SW 1271 (cell line): ENCODE results near the gene DRP2.
"Not testable (repeated sequence)": the region's sequence is repeated elsewhere in the genome, so short reads cannot be mapped to it uniquely, and the experiment has no call there.

ENCODE experiments used
- DNase-seq, 2 experiments: peaks; one replicate each; lab custom pipeline; 2025; lab: John Stamatoyannopoulos, UW

The DRP2 gene

GRCh38 chrX:101219116-101219863, at the start of gene DRP2:
TSS of gene DRP2 (plus strand) at chrX:101219786. CDS start at chrX:101231648, 11,862 bp downstream.
- no peak for DNase-seq

GRCh38 chrX:101171883-101172400, 47.6 kb upstream of the DRP2 start:
- DNase-seq: no peak

DNA sequence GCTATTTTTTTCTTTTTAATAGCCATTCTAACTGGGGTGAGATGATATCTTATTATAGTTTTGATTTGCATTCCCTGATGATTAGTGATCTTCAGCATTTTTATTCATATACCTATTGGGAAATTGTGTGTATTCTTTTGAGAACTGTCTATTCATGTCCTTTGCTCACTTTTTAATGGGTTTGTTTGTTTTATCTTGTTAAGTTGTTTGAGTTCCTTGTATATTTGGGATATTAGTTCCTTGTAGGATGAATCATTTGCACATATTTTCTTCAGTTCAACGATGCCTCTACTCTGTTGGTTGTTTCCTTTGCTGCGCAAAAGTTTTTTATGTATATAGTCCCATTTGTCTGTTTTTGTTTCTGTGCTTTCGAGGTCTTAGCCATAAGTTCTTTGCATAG, 43.1 kb upstream of the DRP2 start:
- no peak for DNase-seq

DNA sequence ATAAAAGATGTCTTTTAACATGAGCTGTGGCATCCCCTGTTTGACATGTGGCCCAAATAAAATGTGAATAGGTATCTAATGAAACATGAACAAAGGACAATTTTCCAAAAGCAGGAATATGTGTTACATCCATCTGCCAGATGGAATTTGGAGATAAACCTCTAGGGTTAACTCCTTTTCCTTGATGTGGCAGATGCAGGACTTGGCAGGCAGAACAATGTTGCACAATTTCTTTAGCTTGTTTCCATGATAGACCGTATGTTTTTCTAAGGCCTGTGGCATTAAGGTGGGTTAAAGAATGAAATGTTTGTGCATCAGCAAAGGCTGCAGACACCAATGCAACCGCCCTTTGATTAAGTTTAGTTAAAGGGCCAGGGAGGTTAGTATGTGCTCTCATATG, 34.7 kb upstream of the DRP2 start:
- DNase-seq: not testable (repeated sequence)

DNA sequence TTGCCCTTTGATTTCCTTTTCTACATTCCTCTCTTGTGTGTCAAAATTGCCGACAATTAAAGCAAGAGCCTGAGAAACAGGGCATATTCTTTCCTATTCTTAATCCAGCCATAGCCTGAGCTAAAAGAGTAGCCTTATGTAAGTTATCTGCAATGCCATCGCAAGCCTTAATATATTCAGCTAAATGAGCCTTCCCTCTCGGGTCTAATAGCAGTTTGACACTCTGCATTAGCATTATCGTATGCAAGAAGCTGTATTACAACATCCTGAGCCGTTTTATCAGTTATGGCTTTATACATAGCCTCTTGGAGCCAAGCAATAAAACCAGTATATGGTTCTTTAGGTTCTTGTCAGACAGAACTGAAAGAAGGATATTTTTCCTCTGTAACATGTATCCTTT, 31.6 kb upstream of the DRP2 start:
- DNase-seq: not testable (repeated sequence)

GRCh38 chrX:101190736-101191135, 28.9 kb upstream of the DRP2 start:
- no peak for DNase-seq

DNA sequence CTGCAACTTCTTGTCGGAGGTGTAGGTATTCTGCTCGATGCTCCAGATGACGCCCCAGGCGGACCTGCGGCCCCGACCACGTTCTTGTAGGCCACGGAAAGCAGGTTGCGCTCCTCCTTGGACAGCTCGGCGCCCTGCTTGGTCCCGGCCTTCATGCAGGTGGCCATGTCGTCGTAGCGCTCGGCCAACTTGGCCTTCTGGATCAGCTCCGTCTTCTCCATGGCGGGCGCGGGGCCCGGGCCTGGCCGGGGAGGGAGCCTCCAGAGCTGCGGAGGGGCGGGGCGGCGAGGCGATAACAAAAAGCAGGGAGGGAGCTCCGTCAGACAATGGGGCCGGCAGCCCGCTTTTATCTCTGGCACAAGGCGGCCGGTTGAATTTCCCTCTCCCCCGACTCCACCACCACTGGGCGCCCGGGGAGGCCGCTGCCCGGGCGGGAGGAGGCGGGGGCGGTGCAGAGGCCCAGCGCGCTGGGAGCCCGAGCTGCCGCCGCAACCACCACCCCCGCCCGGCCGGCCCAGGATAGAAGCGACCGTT, 28.3 kb upstream of the DRP2 start:
- DNase-seq: no peak

DNA sequence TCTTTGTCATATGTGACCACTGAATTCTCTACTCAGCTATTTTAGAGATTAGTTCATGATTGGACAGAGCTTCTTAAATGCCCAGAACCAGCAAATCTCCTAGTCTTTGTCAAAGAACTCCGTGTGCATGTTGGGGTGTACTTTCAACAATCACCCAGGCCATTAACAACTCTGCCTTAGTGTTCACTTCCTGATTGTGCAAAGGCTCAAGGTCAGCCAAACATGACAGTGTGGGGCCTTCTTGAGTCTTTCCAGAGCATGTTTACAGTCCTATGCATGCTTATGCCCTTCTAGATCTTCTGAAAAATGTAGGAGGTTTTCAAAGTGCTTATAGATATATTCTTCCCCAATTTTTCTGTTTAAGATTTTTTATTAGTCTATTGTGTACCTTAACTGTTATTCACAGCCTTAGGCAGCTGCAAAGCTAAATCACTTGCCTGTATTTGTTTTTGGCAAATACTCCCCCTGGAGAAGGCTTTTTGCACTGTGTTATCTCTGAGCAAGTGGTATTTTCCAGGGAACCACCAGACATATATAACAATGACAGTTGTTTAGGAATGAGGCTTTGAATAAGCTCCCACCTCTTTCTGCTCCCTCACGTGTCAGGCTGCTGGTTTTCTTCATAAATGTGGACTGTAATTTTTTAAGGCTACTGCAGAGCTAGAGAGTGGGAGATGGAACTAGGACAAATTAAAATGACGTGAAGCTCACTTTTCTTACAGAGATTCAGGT, 24.0 kb upstream of the DRP2 start:
- no peak for DNase-seq

GRCh38 chrX:101203761-101204351, 15.7 kb upstream of the DRP2 start:
- DNase-seq: no peak

GRCh38 chrX:101206471-101206870, 13.1 kb upstream of the DRP2 start:
- peak in 1 of 2 experiments; percentile 18 for DNase-seq

- DNase-seq: no peak
Observed at GRCh38 chrX:101208152-101208905, 11.3 kb upstream of the DRP2 start.

GRCh38 chrX:101210630-101211029, 9.0 kb upstream of the DRP2 start:
- no peak for DNase-seq

GRCh38 chrX:101217689-101218088, 1.9 kb upstream of the DRP2 start:
- no peak for DNase-seq

DNA sequence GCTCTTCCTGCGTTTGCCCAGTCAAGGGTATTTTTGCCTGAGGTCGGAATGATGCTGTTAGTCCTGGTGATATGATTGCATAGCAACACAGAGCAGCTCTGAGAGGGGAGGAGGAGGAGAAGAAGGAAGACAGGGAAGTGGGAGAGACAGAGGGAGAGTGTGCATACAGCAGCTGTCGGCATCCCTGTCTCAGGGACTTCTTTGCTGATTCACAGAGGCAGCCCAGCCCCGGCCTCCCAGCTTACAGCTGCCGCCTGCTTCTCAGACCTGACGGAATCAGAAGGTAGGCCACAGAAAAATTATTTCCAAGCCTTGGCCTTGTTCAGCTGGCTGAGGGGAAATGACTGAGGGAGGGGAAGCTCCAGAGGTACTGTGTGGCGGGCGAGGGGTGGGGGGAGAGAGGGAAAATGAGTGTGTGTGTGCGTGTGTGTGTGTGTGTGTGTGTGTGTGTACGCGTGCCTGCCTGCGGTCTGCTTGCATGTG, 319 bp downstream of the DRP2 start:
- no peak for DNase-seq

DNA sequence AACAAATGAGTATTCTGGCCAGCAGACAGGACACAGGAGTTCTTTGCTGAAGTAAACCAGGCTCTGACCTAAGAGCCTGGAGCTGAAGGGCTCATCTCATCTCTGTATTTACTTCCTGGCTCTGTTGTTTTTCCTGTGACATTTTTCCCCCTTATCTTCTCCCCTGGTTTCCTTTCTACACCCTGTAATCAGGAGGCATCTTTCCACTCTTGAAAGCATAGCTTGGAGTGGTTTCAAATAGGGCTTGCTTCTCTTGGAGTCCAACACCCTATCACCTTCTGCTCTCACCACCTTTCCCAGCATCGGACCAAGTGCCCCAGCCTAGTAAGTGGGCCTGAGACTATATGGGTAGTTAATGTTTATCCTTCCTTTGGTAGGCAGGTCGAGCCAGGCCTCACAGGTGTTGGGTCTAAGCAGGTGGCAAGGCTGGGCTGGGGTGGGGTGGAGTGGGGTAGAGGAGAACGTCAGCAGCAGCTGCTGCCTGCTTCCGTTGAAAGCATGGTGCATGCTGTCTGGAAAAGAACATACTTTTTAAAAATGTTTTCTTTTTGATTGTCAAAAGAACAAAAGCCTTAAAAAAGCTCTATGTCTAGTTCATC, 1.2 kb downstream of the DRP2 start:
- DNase-seq: no peak

DNA sequence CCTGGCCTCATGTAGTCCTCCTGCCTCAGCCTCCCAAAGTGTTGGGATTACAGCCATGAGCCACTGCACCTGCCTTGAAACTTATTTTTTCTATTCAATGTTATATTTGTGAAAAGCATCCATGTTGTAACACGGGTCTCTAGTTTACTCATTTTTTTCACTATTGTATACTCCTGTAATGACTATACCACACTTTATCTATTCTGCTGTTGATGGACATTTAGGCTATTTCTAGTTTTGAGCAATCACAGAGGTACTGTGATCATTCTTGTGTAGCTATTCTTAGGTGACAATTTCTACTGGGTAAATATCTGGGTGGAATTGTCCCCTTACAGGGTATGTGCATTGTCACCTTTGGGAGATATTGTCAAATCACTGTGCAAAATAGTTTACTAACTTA, 3.6 kb downstream of the DRP2 start:
- no peak for DNase-seq

DNA sequence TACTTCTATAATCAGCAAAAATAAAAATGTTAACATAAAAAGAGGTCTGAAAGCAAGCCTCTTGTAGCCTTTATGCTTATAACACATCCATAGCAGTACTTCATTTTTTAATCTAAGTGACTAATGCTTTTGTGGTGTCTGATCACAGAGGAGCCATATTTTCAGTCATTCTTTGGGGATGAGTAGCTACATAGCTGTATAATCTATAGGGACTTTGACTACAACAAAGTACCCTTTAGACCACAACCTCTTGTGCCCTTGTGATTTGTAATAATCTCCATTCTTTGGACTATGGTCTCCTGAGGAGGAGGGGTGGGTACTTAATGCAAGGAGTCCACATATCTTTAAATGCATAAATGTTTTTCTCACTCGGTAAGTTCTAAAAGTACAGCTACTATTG, 9.6 kb downstream of the DRP2 start:
- DNase-seq: no peak

DNA sequence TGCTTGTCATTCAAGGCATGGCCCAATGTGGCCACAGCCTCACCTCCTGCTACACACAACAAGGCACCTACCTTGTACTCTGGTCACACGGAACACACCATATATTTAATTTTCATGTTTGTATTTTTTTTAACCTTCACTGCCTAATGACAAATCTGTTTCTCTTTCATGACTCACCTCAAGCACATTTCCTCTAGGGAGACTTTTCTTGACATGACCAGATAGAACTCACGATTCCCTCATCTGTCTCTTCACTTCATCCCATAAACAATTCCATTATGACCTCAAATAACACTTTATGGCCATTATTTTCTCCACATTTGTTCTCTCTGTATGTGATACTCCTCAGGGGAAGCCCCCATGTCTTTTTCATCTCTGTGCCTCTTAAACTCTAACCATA, 11.1 kb downstream of the DRP2 start:
- DNase-seq: no peak

DNA sequence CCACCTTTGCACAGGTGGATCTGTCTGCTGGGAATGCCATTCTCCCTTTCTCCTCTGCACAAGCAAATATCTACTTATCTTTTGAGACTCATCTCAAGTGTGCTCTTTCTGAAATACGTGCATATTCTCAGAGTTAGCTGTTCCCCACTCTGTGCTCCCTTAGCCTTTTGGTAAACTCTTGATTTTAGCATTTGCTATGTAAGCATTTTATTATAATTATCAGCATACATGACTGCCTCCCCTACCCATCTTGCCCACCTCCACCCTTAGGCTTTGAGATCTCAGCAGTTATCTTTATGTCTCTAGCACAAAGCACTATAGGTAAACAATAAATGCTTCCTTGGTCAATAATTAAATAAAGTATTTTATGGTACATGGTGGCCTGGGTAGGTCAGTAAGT, 11.5 kb downstream of the DRP2 start:
- DNase-seq: no peak

GRCh38 chrX:101232316-101232715, 12.7 kb downstream of the DRP2 start:
- DNase-seq: no peak

DNA sequence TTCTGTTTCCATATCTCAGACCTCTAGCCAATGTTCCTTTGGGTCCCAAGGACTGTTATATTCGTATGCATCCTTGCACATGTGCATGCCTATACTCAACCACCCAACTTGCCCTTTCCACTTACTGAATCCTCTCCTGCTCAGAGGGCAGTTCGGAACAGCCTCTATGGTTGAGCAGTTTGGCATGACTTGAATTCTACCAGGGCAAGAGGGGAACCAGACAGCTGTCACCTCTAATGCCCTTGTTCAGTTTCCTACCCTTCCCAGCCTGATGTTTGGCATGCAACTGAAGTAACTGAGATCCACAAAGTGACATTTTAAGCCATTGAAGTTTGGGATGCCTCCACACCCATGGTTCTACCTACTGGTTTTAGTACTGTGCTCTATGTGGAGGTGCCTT, 17.5 kb downstream of the DRP2 start:
- DNase-seq: no peak
